Liver (tissue), 9 donors: ENCODE measurements around the gene PSMG3. TPM values are rescaled to one million over a fixed set of nuclear protein-coding genes. Genes with fewer than 3 reads are reported as not detected.

Source experiments
- DNase-seq: peaks from one replicate; pipeline ENCODE4 v3.0.0-alpha.2; 2017; ENCODE audit warnings: low spot score
- H3K27ac ChIP-seq, 2 donors: one replicate each; pipeline ENCODE4 v1.7.0; 2013; ENCODE audit warnings: inconsistent platforms in 2 of 2, low read length in 2 of 2, control low read depth in 1 of 2, low read depth in 1 of 2, mild to moderate bottlenecking in 1 of 2
- H3K27me3 ChIP-seq, 4 donors: one replicate each; pipeline versions ENCODE4 v1.6.1 to v1.7.0; 2013; ENCODE audit warnings: low read length in 3 of 4, inconsistent platforms in 1 of 4, mild to moderate bottlenecking in 1 of 4, moderate library complexity in 1 of 4; ENCODE audit not compliant: control insufficient read depth in 4 of 4, insufficient read depth in 4 of 4
- H3K36me3 ChIP-seq, 4 donors: one replicate each; pipeline versions ENCODE4 v1.6.1 to v1.7.0; 2013; ENCODE audit warnings: low read length in 3 of 4, mild to moderate bottlenecking in 3 of 4, low read depth in 1 of 4, moderate library complexity in 1 of 4; ENCODE audit not compliant: control insufficient read depth in 4 of 4, insufficient read depth in 3 of 4
- H3K4me1 ChIP-seq, 4 donors: one replicate each; pipeline versions ENCODE4 v1.6.1 to v1.7.0; 2013; ENCODE audit warnings: low read length in 3 of 4, mild to moderate bottlenecking in 3 of 4, moderate library complexity in 1 of 4; ENCODE audit not compliant: control insufficient read depth in 4 of 4, insufficient read depth in 4 of 4
- H3K4me3 ChIP-seq, 3 donors: one replicate each; pipeline versions ENCODE4 v1.6.1 to v1.7.0; 2013; ENCODE audit warnings: low read length in 3 of 3, control low read depth in 1 of 3, low read depth in 1 of 3, mild to moderate bottlenecking in 1 of 3
- H3K9ac ChIP-seq, 2 donors: one replicate each; pipeline ENCODE4 v1.7.0; 2013; ENCODE audit warnings: low read length in 2 of 2, mild to moderate bottlenecking in 2 of 2, moderate library complexity in 2 of 2, control low read depth in 1 of 2, low read depth in 1 of 2
- H3K9me3 ChIP-seq, 4 donors: one replicate each; pipeline versions ENCODE4 v1.6.1 to v1.7.0; 2013; ENCODE audit warnings: low read length in 3 of 4; ENCODE audit not compliant: control insufficient read depth in 4 of 4
- EGR1 ChIP-seq, 2 donors: IDR thresholded peaks; 2 replicates each; pipeline ENCODE4 v1.6.1; 2016 to 2018; ENCODE audit warnings: antibody characterized with exemption in 2 of 2, low read depth in 2 of 2
- FOXA1 ChIP-seq: IDR thresholded peaks from 2 replicates; pipeline ENCODE4 v1.6.1; 2016; ENCODE audit warnings: antibody characterized with exemption
- FOXA2 ChIP-seq: IDR thresholded peaks from 2 replicates; pipeline ENCODE4 v1.6.1; 2016; ENCODE audit warnings: antibody characterized with exemption
- GABPA ChIP-seq, 2 donors: IDR thresholded peaks in 1 of 2; conservative IDR thresholded peaks in 1 of 2; 2 replicates each; pipeline ENCODE4 v1.6.1; 2016; ENCODE audit warnings: antibody characterized with exemption in 2 of 2, mild to moderate bottlenecking in 1 of 2, moderate library complexity in 1 of 2
- HNF4G ChIP-seq: IDR thresholded peaks from 2 replicates; pipeline ENCODE4 v1.6.1; 2016; ENCODE audit warnings: antibody characterized with exemption
- JUND ChIP-seq, 2 donors: IDR thresholded peaks; 2 replicates each; pipeline ENCODE4 v1.6.1; 2016; ENCODE audit warnings: antibody characterized with exemption in 2 of 2
- NR2F2 ChIP-seq: IDR thresholded peaks from 2 replicates; pipeline ENCODE4 v1.6.1; 2016; ENCODE audit warnings: antibody characterized with exemption
- RAD21 ChIP-seq, 2 donors: IDR thresholded peaks; 2 replicates each; pipeline ENCODE4 v1.6.1; 2016; ENCODE audit warnings: antibody characterized with exemption in 2 of 2, mild to moderate bottlenecking in 2 of 2
- REST ChIP-seq: IDR thresholded peaks from 2 replicates; pipeline ENCODE4 v1.6.1; 2016; ENCODE audit warnings: antibody characterized with exemption, mild to moderate bottlenecking
- RXRA ChIP-seq, 2 donors: IDR thresholded peaks; 2 replicates each; pipeline ENCODE4 v1.6.1; 2017 to 2018; ENCODE audit warnings: antibody characterized with exemption in 2 of 2, mild to moderate bottlenecking in 1 of 2
- SP1 ChIP-seq: IDR thresholded peaks from 2 replicates; pipeline ENCODE4 v1.6.1; 2018; ENCODE audit warnings: antibody characterized with exemption, mild to moderate bottlenecking
- TAF1 ChIP-seq: conservative IDR thresholded peaks from 2 replicates; pipeline ENCODE4 v1.6.1; 2016; ENCODE audit warnings: antibody characterized with exemption, mild to moderate bottlenecking
- YY1 ChIP-seq: IDR thresholded peaks from 2 replicates; pipeline ENCODE4 v1.6.1; 2016; ENCODE audit warnings: antibody characterized with exemption, mild to moderate bottlenecking
- WGBS: extraction: QIAGEN DNeasy Blood & Tissue Kit; methylation state at CpG from one replicate; pipeline ENCODE4 v1.1.7; 2013; 5-methylcytosine and 5-hydroxymethylcytosine counted together
- polyA plus RNA-seq, 2 donors: library from polyadenylated mRNA; stranded (reverse) in 1 of 2; unstranded in 1 of 2; fragments of 200-250 nt in 1 of 2; fragments of >200 nt in 1 of 2; fragmentation: Nextera tagmentation in 1 of 2; extraction: Ambion mirVana in 1 of 2; gene quantifications; one replicate each; pipeline versions ENCODE4 v1.2.1 to v1.2.3, GENCODE V29; 2013 to 2015
- total RNA-seq, 2 donors: library from RNA; depleted of rRNA; stranded (reverse); fragments of >200 nt; gene quantifications; one replicate each; pipeline ENCODE4 v1.2.3, GENCODE V29; 2014
- TF ChIP-seq, protein P1 (sequence below): fragments of 150-350 bp; IDR thresholded peaks from 2 replicates; pipeline ENCODE4 v1.5.1; 2017; ENCODE audit warnings: improper control_type of control experiment, low read depth, low read length; ENCODE audit not compliant: missing input control
- TF ChIP-seq, protein P2 (sequence below): IDR thresholded peaks from 2 replicates; pipeline ENCODE4 v1.6.1; 2016; ENCODE audit warnings: antibody characterized with exemption
- donor health status: healthy.
- donor health status: healthy.
- donor health status: healthy.
- donor health status: healthy.
- donor health status: healthy.

PSMG3 gene
- total and polyA plus RNA-seq, 4 donors: 10.1 to 22.4 (median 15.7) TPM

GRCh38 chr7:1580422-1581030, 10.7 kb upstream of the PSMG3 start (continued):
- TF ChIP-seq NR2F2: no peak
- TF ChIP-seq, protein P1, sequence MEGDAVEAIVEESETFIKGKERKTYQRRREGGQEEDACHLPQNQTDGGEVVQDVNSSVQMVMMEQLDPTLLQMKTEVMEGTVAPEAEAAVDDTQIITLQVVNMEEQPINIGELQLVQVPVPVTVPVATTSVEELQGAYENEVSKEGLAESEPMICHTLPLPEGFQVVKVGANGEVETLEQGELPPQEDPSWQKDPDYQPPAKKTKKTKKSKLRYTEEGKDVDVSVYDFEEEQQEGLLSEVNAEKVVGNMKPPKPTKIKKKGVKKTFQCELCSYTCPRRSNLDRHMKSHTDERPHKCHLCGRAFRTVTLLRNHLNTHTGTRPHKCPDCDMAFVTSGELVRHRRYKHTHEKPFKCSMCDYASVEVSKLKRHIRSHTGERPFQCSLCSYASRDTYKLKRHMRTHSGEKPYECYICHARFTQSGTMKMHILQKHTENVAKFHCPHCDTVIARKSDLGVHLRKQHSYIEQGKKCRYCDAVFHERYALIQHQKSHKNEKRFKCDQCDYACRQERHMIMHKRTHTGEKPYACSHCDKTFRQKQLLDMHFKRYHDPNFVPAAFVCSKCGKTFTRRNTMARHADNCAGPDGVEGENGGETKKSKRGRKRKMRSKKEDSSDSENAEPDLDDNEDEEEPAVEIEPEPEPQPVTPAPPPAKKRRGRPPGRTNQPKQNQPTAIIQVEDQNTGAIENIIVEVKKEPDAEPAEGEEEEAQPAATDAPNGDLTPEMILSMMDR: no peak
- TF ChIP-seq JUND (IDR thresholded peaks at IDR 0.05): no peak
- TF ChIP-seq EGR1 (IDR thresholded peaks at IDR 0.05; ENCODE audit: low read depth in 2 of 2): no peak
- TF ChIP-seq, protein P2, sequence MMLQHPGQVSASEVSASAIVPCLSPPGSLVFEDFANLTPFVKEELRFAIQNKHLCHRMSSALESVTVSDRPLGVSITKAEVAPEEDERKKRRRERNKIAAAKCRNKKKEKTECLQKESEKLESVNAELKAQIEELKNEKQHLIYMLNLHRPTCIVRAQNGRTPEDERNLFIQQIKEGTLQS: no peak
- no peak for TF ChIP-seq HNF4G
- no peak for TF ChIP-seq RAD21 (IDR thresholded peaks at IDR 0.05)
- TF ChIP-seq FOXA2: no peak
- no peak for TF ChIP-seq SP1

GRCh38 chr7:1579481-1580421, 9.9 kb upstream of the PSMG3 start:
- Histone ChIP-seq H3K4me3 (no peak overlapping the region), H3K27ac (no peak overlapping the region), H3K4me1 (peaks cover 0 to 5% (median 0%) of the 10 kb centered on the region in 4 donors), H3K36me3 (no peaks in the 10 kb centered on the region), H3K9ac (no peak overlapping the region), H3K9me3 (no peaks in the 10 kb centered on the region), H3K27me3 (no peaks in the 10 kb centered on the region)
- DNase-seq: peak; percentile 80
- peak; percentile 85 to 93 for TF ChIP-seq RAD21 (IDR thresholded peaks at IDR 0.05)
- TF ChIP-seq, protein P1: peak; percentile 74
- no peak for TF ChIP-seq FOXA1
- WGBS: 29% methylated on average over 14 of the region's 14 CpGs

DNA sequence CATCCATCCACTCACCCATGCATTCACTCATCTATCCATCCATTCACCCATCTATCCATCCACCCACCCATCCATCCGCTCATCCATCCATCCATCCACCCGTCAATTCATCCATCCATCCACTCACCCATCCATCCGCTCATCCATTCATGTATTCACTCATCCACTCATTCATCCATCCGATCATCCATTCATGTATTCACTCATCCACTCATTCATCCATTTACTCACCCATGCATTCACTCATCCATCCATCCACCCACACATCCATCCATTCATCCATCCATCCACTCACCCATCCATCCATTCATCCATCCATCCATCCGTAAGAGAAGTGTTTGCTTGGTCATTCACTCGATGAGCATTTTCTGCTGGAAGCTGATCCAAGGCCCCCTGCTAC, 8.7 kb upstream of the PSMG3 start:
- Histone ChIP-seq H3K4me3 (no peak overlapping the region), H3K36me3 (no peaks in the 10 kb centered on the region), H3K9me3 (no peaks in the 10 kb centered on the region), H3K27ac (no peak overlapping the region), H3K9ac (no peak overlapping the region), H3K4me1 (peaks cover 0 to 5% (median 0%) of the 10 kb centered on the region in 4 donors), H3K27me3 (no peaks in the 10 kb centered on the region)
- 92% methylated on average over 6 of the region's 6 CpGs for WGBS
- DNase-seq: no peak
- no peak for TF ChIP-seq RXRA (IDR thresholded peaks at IDR 0.05)
- TF ChIP-seq HNF4G: no peak
- no peak for TF ChIP-seq EGR1 (IDR thresholded peaks at IDR 0.05; ENCODE audit: low read depth in 2 of 2)
- no peak for TF ChIP-seq NR2F2
- TF ChIP-seq YY1: no peak
- TF ChIP-seq, protein P2: no peak
- TF ChIP-seq TAF1: no peak
- TF ChIP-seq, protein P1: no peak
- TF ChIP-seq REST: no peak
- TF ChIP-seq RAD21 (IDR thresholded peaks at IDR 0.05): no peak
- TF ChIP-seq GABPA (IDR thresholded peaks at IDR 0.05 in 1 of 2, conservative IDR thresholded peaks at IDR 0.05 in 1 of 2): no peak
- TF ChIP-seq FOXA1: no peak
